GM19099 (cell line): ENCODE results near the gene PTPN14.

Source experiments
- POLR2A ChIP-seq: IDR thresholded peaks from 3 replicates; pipeline ENCODE4 v1.6.1; 2011; ENCODE audit warnings: low read depth; ENCODE audit not compliant: insufficient read length; ENCODE audit errors: extremely low read depth

Gene PTPN14

GRCh38 chr1:214380986-214381695, 170.3 kb downstream of the PTPN14 start:
- no peak for TF ChIP-seq POLR2A

- no peak for TF ChIP-seq POLR2A
Measured at GRCh38 chr1:214380396-214380795, 171.0 kb downstream of the PTPN14 start.

GRCh38 chr1:214379236-214379970, 172.0 kb downstream of the PTPN14 start:
- no peak for TF ChIP-seq POLR2A

GRCh38 chr1:214378492-214378891, 172.9 kb downstream of the PTPN14 start:
- TF ChIP-seq POLR2A = no peak

GRCh38 chr1:214377886-214378285, 173.5 kb downstream of the PTPN14 start:
- no peak for TF ChIP-seq POLR2A

- TF ChIP-seq POLR2A = no peak
Measured at GRCh38 chr1:214377485-214377884, 173.9 kb downstream of the PTPN14 start.

- TF ChIP-seq POLR2A = no peak
Measured at GRCh38 chr1:214372092-214372491, 179.3 kb downstream of the PTPN14 start.

GRCh38 chr1:214370615-214371014, 180.8 kb downstream of the PTPN14 start:
- TF ChIP-seq POLR2A = no peak

GRCh38 chr1:214369364-214369763, 182.0 kb downstream of the PTPN14 start:
- no peak for TF ChIP-seq POLR2A

GRCh38 chr1:214367841-214368240, 183.6 kb downstream of the PTPN14 start:
- no peak for TF ChIP-seq POLR2A

- no peak for TF ChIP-seq POLR2A
Measured at GRCh38 chr1:214364786-214365295, 186.6 kb downstream of the PTPN14 start.

- TF ChIP-seq POLR2A = no peak
Measured at GRCh38 chr1:214364386-214364785, 187.0 kb downstream of the PTPN14 start.

- TF ChIP-seq POLR2A = no peak
Measured at GRCh38 chr1:214363386-214363785, 188.0 kb downstream of the PTPN14 start.

- TF ChIP-seq POLR2A = no peak
Measured at GRCh38 chr1:214362188-214362882, 189.1 kb downstream of the PTPN14 start.

GRCh38 chr1:214361636-214362035, 189.8 kb downstream of the PTPN14 start:
- no peak for TF ChIP-seq POLR2A

- TF ChIP-seq POLR2A = no peak
Measured at GRCh38 chr1:214360525-214361164, 190.8 kb downstream of the PTPN14 start.

- no peak for TF ChIP-seq POLR2A
Measured at GRCh38 chr1:214360116-214360515, 191.3 kb downstream of the PTPN14 start.
